Measurements from ENCODE around the gene AUH.
A peak's percentile ranks its signal among the peaks of the same experiment; 100 is the strongest.

The AUH gene

DNA sequence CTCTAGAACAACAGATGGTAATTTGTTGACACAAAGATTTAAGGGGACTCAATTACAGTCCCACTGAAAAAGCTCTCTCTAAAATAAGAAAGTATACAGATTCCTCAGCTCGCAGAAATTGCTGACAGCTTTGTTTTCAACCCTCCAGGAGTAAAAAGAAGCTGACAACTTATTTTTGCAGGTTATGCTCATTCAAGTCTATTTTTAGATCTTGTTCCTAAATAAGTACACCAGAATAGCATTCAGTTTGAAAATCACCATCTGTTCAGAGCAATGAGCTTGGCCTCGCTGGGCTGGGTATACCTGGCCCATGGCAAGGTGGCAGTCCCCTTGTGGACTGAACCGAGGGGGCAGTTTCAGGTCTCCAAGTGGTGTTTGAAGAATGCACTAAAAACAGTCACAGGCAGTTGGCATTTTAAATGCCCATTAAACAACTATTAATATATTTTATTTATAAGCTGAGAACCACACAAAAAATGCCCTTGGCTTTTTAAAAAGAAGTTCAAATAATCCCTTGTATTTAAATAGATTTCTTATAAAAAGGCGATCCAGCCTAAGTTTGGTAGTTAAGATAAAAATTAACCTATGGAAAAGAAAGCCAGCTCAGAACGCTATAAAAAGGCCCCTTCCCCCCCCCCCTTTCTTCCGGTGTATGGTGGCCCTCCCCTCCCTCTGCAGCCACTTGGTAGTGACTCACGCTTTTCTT, 169.2 kb downstream of the AUH start:
- TF ChIP-seq, protein P1, sequence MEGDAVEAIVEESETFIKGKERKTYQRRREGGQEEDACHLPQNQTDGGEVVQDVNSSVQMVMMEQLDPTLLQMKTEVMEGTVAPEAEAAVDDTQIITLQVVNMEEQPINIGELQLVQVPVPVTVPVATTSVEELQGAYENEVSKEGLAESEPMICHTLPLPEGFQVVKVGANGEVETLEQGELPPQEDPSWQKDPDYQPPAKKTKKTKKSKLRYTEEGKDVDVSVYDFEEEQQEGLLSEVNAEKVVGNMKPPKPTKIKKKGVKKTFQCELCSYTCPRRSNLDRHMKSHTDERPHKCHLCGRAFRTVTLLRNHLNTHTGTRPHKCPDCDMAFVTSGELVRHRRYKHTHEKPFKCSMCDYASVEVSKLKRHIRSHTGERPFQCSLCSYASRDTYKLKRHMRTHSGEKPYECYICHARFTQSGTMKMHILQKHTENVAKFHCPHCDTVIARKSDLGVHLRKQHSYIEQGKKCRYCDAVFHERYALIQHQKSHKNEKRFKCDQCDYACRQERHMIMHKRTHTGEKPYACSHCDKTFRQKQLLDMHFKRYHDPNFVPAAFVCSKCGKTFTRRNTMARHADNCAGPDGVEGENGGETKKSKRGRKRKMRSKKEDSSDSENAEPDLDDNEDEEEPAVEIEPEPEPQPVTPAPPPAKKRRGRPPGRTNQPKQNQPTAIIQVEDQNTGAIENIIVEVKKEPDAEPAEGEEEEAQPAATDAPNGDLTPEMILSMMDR (conservative IDR thresholded peaks at IDR 0.05; ENCODE audit: low read depth, low read length): no peak
- H3K4me3 ChIP-seq (ENCODE audit: low read length): peak overlapping the region; percentile 49
- DNase-seq (ENCODE audit: low read depth): no peak

DNA sequence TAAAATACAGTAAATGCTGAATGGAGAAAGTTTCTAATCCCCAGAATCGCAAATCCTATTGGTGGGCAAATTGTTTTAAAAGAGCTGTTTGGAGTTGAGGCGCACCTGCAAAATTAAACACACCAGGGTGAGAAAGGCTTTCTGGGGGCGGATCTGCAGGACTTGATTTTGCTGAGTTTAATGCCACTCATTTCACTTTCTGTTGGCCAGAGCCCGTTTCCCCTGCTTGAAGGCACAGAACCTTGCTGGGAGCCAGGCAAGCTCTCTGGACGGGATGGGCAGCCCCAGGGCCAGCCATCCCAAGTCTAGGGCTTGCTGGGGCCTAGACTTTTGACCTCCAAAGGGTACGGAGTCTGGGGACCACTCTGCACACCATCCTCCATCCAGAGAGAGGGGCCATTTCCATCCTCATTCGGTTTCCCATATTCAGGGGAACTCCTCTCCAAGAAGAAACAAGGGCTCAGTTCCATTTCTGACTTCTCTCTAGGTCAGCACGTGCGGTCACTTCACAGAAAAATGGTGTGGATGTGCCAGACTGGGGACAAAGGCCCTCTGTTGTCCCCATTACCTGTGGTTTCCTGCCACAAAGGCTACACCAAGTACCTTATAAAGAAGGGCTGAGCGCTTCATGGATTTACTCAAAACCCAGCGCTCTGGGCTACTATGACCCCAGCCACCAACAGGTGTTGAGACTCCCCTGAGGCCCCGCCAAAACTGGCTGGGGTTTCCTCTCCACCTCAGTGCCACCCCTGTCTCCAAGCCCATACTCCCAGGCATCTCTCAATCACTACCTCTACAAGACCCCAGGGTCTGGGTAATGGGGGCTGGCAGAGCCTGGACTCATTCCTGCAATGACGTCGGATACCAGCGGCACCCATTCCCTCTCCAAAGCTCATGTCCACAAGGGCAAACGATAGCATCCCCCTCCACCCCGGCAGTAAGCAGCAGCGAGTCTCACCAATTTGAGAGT, 170.0 kb downstream of the AUH start:
- H3K4me3 ChIP-seq (ENCODE audit: low read length): no peak overlapping the region
- no peak for DNase-seq (ENCODE audit: low read depth)
- TF ChIP-seq, protein P1 (conservative IDR thresholded peaks at IDR 0.05; ENCODE audit: low read depth, low read length): no peak

DNA sequence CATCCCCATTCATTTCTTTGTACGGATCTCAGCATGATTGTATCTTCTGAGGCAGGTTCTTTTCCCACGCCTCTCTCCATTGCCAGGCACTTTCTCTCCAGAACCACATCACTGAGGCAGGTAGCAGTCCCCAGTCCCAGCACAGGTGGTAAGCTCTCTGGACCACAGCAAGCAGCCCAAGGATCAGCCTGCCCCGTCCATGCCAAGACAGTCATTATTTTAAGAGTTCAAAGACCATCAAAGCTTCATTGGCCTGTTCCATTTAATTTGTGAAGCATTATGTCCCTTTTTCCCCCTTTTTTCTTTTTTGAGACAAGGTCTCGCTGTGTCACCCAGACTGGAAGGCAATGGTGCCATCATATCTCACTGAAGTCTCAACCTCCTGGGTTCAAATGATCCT, 171.7 kb downstream of the AUH start:
- no peak for DNase-seq (ENCODE audit: low read depth)

DNA sequence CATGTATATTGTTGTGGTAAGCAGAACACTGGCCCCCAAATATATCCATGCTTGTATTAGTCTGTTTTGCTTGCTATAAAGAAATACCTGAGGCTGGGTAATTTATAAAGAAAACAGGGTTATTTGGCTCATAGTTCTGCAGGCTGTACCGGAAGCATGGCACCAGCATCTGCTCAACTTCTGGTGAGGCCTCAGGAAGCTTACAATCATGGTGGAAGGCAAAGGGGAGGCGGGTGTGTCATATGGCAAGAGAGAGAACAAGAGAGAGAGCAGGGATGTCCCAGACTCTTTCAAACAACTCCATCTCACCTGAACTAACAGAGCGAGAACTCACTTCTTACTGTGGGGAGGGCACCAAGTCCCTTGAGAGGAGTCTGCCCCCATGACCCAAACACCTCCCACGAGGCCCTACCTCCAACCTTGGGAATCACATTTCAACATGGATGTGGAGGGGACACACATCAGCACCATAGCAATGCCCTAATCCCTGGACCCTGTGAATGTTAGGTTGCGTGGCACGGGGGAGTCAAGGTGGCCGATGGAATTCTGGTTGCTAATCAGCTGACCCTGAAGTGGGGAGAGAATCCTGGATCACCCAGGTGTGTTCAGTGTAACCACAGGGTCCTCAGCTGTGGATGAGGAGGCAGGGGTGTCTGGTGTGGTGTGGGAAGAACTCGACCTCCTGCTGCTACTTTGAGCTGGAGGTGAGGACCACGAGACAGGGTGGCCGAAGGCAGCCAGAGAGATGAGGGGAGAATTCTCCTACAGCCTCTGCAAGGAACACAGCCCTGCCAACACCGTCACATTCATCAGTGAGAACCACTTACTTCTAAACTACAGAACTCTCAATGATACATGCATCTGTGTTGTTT, 172.8 kb downstream of the AUH start:
- TF ChIP-seq, protein P1 (conservative IDR thresholded peaks at IDR 0.05; ENCODE audit: low read depth, low read length): no peak
- no peak overlapping the region for H3K4me3 ChIP-seq (ENCODE audit: low read length)
- DNase-seq (ENCODE audit: low read depth): no peak

More for the DNA sequence above, 171.7 kb downstream of the AUH start:
- no peak overlapping the region for H3K4me3 ChIP-seq (ENCODE audit: low read length)
- TF ChIP-seq, protein P1 (conservative IDR thresholded peaks at IDR 0.05; ENCODE audit: low read depth, low read length): no peak

DNA sequence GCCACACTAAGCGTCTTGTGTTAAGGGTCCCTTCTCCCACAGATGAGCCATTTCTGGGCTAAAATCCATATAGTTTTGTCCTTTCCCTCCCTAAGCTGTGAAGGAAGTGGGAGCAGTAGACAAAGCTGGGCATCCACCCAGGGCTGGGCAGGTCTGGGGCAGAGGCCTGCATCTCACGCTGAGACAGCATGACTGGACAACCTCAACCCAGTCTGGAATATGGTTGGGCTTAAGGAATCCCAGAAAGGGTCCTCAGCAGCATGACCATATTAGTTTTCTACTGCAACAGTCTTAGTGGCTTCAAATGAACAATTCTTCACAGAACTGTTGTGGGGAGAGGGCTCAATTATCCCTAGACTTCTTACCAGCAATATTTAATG, 173.8 kb downstream of the AUH start:
- TF ChIP-seq, protein P1 (conservative IDR thresholded peaks at IDR 0.05; ENCODE audit: low read depth, low read length): no peak
- no peak for DNase-seq (ENCODE audit: low read depth)
- H3K4me3 ChIP-seq (ENCODE audit: low read length): no peak overlapping the region

DNA sequence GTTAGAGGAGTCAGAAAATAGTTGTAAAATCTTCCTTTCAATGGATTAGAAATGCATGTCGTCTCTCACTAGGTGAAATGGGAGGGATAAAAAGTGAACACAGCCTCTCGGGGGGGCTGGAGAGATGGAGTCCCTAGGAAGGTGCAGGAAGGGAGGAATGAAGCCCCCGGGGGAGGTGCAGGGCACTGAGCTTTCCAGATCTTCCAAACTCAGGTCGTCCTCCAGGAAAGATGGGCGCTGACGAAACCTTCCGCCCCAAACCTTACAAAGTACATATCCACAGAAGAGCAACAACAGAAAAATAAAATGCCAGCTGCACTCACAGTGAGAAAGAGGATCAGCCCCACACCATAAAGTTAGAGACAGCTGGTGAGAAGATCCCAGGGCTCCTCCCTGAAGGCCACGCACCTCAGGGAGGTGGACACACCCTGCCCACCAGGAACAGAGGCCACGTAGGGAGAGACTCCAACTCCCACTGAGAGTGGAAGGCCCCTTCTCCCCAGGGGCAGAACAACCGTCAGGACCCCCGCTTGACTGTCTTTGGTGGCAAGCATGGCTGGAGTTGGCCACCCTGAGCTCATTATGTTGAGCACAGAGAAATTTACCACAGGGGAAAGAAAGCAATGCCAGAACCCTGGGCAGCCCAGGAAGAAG, 174.3 kb downstream of the AUH start:
- H3K4me3 ChIP-seq (ENCODE audit: low read length): no peak overlapping the region
- no peak for DNase-seq (ENCODE audit: low read depth)
- TF ChIP-seq, protein P1 (conservative IDR thresholded peaks at IDR 0.05; ENCODE audit: low read depth, low read length): no peak

Data from retinal pigment epithelial cell (primary cell).